Measurements from ENCODE around the gene SURF1. TPM values are rescaled to one million over a fixed set of nuclear protein-coding genes. Genes with fewer than 3 reads are reported as not detected.

SURF1 gene
- total and polyA plus RNA-seq, 2 donors (not counting 1 experiment from before 2014, with no cell fraction given): 44.1 to 54.5 TPM

DNA sequence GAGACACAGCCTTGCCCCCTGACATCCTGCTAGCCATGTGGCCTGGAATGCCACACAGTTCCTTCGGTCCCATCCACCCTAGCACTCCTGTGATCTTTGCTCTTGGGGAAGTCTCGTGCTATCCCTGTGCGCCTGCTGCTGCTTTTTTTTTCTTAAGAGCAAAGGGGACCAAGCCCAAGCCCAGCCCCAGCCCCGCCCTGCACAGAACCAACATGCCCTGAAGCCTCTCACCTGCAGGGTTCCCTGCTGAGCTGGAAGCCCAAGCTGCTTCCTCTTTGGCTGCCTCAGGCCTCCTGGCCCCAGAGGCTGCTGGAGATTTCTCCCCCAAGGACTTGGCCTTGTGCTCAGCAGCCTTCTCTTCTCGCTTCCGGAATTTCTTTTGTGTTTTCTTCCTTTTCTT, 22.1 kb downstream of the SURF1 start:
- H3K79me2 ChIP-seq (ENCODE audit: control insufficient read depth, insufficient read depth, low read length): peaks cover 36% of the 10 kb centered on the region
- no peaks in the 10 kb centered on the region for H3K27me3 ChIP-seq (replicated peaks in 1 of 4; ENCODE audit: control extremely low read depth in 1 of 4, control insufficient read depth in 3 of 4, insufficient read depth in 4 of 4, low read length in 3 of 4)
- intact Hi-C loops (cut with micrococcal nuclease): no loop called here
- no peaks in the 10 kb centered on the region for H3K27me3 Mint-ChIP-seq
- no peak overlapping the region for H3K27ac ChIP-seq (ENCODE audit: low read length in 2 of 2)
- H3K4me3 Mint-ChIP-seq: no peak overlapping the region
- peaks cover 0 to 4% (median 0%) of the 10 kb centered on the region in 3 donors for H3K9me3 ChIP-seq (ENCODE audit: control extremely low read depth in 1 of 3, control insufficient read depth in 2 of 3, insufficient read depth in 1 of 3, low read length in 2 of 3)
- POLR2A ChIA-PET: no interaction called here
- WGBS (ENCODE audit: insufficient coverage): 96% methylated on average over 6 of the region's 6 CpGs
- H3K4me2 ChIP-seq (replicated peaks; ENCODE audit: low read depth, low read length, poor library complexity, severe bottlenecking): no peak overlapping the region
- H3K9ac ChIP-seq (ENCODE audit: low read length): no peak overlapping the region
- peak overlapping the region; percentile 26 for H3K27ac Mint-ChIP-seq
- H3K9me3 Mint-ChIP-seq (ENCODE audit: insufficient read depth): no peaks in the 10 kb centered on the region
- ATAC-seq (ENCODE audit: low read depth): no peak
- H3K4me3 ChIP-seq (ENCODE audit: control extremely low read depth in 1 of 5, extremely low read depth in 1 of 5, insufficient read depth in 1 of 5, low read depth in 2 of 5, low read length in 4 of 5): no peak overlapping the region
- CTCF ChIA-PET: interaction anchor here (1.4 kb wide), 1 partner anchor 16 kb away, joined by 5 read pairs; no protein-coding TSS in a partner anchor
- H4K20me1 ChIP-seq (ENCODE audit: control insufficient read depth, insufficient read depth, low read length, poor library complexity, severe bottlenecking): peaks cover 46% of the 10 kb centered on the region
- peaks cover 3 to 47% of the 10 kb centered on the region in 2 experiments for H3K36me3 ChIP-seq (replicated peaks in 1 of 2; ENCODE audit: control extremely low read depth in 1 of 2, control insufficient read depth in 1 of 2, extremely low read depth in 1 of 2, insufficient read depth in 2 of 2, low read length in 1 of 2)
- H2AFZ ChIP-seq (ENCODE audit: insufficient read depth, low read depth, low read length, poor library complexity, severe bottlenecking): no peak overlapping the region
- no peak for TF ChIP-seq EZH2 (IDR thresholded peaks at IDR 0.05; ENCODE audit: borderline replicate concordance, insufficient read depth, low read depth, low read length, poor library complexity, severe bottlenecking)
- TF ChIP-seq, protein P1, sequence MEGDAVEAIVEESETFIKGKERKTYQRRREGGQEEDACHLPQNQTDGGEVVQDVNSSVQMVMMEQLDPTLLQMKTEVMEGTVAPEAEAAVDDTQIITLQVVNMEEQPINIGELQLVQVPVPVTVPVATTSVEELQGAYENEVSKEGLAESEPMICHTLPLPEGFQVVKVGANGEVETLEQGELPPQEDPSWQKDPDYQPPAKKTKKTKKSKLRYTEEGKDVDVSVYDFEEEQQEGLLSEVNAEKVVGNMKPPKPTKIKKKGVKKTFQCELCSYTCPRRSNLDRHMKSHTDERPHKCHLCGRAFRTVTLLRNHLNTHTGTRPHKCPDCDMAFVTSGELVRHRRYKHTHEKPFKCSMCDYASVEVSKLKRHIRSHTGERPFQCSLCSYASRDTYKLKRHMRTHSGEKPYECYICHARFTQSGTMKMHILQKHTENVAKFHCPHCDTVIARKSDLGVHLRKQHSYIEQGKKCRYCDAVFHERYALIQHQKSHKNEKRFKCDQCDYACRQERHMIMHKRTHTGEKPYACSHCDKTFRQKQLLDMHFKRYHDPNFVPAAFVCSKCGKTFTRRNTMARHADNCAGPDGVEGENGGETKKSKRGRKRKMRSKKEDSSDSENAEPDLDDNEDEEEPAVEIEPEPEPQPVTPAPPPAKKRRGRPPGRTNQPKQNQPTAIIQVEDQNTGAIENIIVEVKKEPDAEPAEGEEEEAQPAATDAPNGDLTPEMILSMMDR (IDR thresholded peaks at IDR 0.05): no peak
- peaks cover 35% of the 10 kb centered on the region for H3K4me1 Mint-ChIP-seq
- H3K4me1 ChIP-seq (ENCODE audit: control insufficient read depth in 2 of 2, insufficient read depth in 2 of 2, low read length in 2 of 2): peaks cover 13 to 32% of the 10 kb centered on the region in 2 donors
- peak; percentile 7 for DNase-seq

DNA sequence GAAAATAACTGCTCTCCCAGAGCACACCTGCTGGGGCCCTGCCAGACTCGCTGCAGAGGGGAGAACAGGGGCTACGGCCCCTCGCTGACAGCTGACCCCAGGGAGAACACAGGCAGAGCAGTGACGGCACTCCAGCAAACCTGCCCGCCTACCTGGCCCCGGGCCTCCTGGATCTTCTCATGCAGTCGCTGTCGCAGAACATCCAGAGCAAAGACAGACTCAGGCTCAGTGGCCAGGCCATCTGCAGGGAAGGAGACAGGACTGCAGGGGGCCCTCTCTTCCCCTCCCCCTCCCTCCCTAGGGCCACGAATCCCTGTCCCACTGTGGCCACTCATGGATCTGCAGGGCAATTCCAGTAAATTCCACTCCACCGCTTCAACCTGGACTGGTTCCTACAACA, 22.7 kb downstream of the SURF1 start:
- H2AFZ ChIP-seq (ENCODE audit: insufficient read depth, low read depth, low read length, poor library complexity, severe bottlenecking): no peak overlapping the region
- TF ChIP-seq, protein P1 (IDR thresholded peaks at IDR 0.05): no peak
- no peak for TF ChIP-seq EZH2 (IDR thresholded peaks at IDR 0.05; ENCODE audit: borderline replicate concordance, insufficient read depth, low read depth, low read length, poor library complexity, severe bottlenecking)
- intact Hi-C loops (cut with micrococcal nuclease): no loop called here
- POLR2A ChIA-PET: interaction anchor here (0.7 kb wide), 1 partner anchor 126 kb away, joined by 3 read pairs; the partner anchor contains the start of gene CACFD1
- H3K27ac ChIP-seq (ENCODE audit: low read length in 2 of 2): no peak overlapping the region
- Mint-ChIP-seq H3K9me3 (ENCODE audit: insufficient read depth) (no peaks in the 10 kb centered on the region), H3K27me3 (no peaks in the 10 kb centered on the region), H3K4me1 (peaks cover 33% of the 10 kb centered on the region), H3K4me3 (no peak overlapping the region), H3K27ac (no peak overlapping the region)
- H3K79me2 ChIP-seq (ENCODE audit: control insufficient read depth, insufficient read depth, low read length): peaks cover 36% of the 10 kb centered on the region
- CTCF ChIA-PET: no interaction called here
- no peak for ATAC-seq (ENCODE audit: low read depth)
- peaks cover 3 to 41% of the 10 kb centered on the region in 2 experiments for H3K36me3 ChIP-seq (replicated peaks in 1 of 2; ENCODE audit: control extremely low read depth in 1 of 2, control insufficient read depth in 1 of 2, extremely low read depth in 1 of 2, insufficient read depth in 2 of 2, low read length in 1 of 2)
- H3K9ac ChIP-seq (ENCODE audit: low read length): no peak overlapping the region
- peaks cover 0 to 4% (median 0%) of the 10 kb centered on the region in 3 donors for H3K9me3 ChIP-seq (ENCODE audit: control extremely low read depth in 1 of 3, control insufficient read depth in 2 of 3, insufficient read depth in 1 of 3, low read length in 2 of 3)
- H3K4me1 ChIP-seq (ENCODE audit: control insufficient read depth in 2 of 2, insufficient read depth in 2 of 2, low read length in 2 of 2): peaks cover 13 to 27% of the 10 kb centered on the region in 2 donors
- H4K20me1 ChIP-seq (ENCODE audit: control insufficient read depth, insufficient read depth, low read length, poor library complexity, severe bottlenecking): peaks cover 46% of the 10 kb centered on the region
- H3K4me3 ChIP-seq (ENCODE audit: control extremely low read depth in 1 of 5, extremely low read depth in 1 of 5, insufficient read depth in 1 of 5, low read depth in 2 of 5, low read length in 4 of 5): no peak overlapping the region
- no peaks in the 10 kb centered on the region for H3K27me3 ChIP-seq (replicated peaks in 1 of 4; ENCODE audit: control extremely low read depth in 1 of 4, control insufficient read depth in 3 of 4, insufficient read depth in 4 of 4, low read length in 3 of 4)
- DNase-seq: no peak
- no peak overlapping the region for H3K4me2 ChIP-seq (replicated peaks; ENCODE audit: low read depth, low read length, poor library complexity, severe bottlenecking)
- 97% methylated on average over 9 of the region's 10 CpGs for WGBS (ENCODE audit: insufficient coverage)

All from B cell (primary cell).